Measurements from ENCODE around the gene TP73. TPM values are rescaled to one million over a fixed set of nuclear protein-coding genes. Genes with fewer than 3 reads are reported as not detected.

The TP73 gene
- total RNA-seq, 2 experiments from 2014 or later, result 0.62 to 1.1 TPM

DNA sequence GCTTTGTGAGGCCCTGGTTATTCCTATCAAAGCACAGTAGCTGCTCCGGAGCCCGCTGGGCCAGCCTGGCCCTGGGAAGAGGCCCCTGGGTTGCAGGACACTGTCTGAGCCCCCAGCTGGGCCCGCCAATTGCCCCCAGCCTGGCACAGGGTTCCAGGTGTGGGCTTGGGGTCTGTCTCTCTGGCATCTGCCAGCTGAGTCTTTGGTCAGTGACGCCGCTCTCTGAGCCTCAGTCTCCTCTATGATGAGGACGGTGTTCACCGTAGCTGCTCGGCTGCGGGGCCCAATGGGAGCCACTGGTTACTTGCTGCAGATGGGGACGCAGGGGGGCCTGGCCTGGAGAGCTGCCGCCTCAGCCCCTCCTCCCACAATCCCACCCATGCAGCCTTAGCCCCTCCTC, 41.0 kb downstream of the TP73 start:
- H3K27me3 Mint-ChIP-seq, result peaks cover 2% of the 10 kb centered on the region
- H3K4me3 Mint-ChIP-seq, result no peak overlapping the region
- ATAC-seq (ENCODE audit: low read depth) (no peak), DNase-seq (no peak)
- no peaks in the 10 kb centered on the region for H3K36me3 Mint-ChIP-seq
- no peak overlapping the region for H3K27ac Mint-ChIP-seq
- POLR2A ChIA-PET, result no interaction called here
- peaks cover 1% of the 10 kb centered on the region for H3K9me3 Mint-ChIP-seq
- H3K4me1 Mint-ChIP-seq, result no peaks in the 10 kb centered on the region

DNA sequence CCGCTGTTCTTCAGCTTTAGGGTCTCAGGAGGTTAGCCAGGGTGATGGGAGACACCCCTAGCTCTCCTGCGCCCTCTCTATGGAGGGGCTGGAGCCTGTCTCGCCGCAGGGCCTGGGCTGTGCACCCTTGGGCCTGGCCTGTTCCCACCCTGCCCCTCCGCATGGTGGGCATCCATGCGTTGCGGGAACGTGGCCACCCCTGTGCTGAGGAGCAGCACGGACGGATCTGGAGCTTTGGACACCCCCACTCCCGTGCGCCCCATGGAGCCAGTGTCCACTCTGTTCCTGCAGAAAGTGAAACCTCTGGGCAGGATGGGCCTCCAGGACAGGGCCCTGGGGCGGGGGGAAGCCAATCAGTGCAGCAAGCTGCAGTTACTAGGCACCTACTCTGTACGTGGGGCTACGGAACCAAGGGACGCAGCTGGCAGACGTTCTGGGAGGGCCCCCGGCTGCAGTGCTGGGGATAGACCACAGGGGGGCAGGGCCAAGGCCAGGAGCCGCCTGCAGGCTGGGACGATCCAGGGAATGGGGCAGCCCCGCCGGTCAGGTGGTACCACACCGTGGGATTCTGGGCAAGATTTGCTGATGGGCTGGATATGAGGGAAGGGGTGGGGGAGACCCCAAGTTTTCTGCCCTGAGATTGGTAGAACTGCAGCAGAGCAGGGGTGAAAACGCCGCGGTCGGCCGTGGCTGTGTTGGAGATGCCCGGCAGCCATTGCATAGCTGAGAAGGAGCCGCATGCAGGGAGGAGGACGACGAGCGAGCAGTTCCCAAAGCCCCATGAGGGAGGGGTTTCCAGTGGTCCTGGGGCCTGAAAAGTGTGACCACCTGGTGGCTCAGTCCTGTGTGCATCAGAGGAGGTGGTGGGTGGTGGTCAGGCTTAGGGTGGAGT, 43.3 kb downstream of the TP73 start:
- ATAC-seq (ENCODE audit: low read depth) (peak; percentile 46), DNase-seq (no peak)
- Mint-ChIP-seq H3K4me3 (no peak overlapping the region), H3K36me3 (no peaks in the 10 kb centered on the region), H3K9me3 (peaks cover 1% of the 10 kb centered on the region), H3K4me1 (no peaks in the 10 kb centered on the region), H3K27me3 (peaks cover 4% of the 10 kb centered on the region), H3K27ac (no peak overlapping the region)
- POLR2A ChIA-PET, result no interaction called here

DNA sequence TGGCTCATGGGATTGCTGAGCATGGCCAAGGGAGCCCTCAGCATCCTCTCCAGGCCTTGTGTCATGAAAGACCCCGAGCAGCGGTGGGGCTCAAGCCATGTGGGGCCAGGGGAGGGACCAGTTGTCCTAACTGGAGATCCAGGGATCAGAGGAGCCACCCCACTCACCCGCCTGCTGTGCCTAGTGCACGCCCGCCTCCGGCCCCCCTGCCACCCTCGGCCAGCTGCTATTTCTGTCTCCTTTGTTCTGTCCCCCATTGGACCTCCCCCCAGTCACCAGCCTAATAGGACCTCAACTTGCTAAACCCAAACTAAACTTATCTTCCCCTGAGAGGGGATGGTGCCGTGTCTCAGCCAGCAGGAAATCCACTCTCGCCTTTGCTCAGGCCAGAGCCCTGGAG, 44.4 kb downstream of the TP73 start:
- POLR2A ChIA-PET, result no interaction called here

DNA sequence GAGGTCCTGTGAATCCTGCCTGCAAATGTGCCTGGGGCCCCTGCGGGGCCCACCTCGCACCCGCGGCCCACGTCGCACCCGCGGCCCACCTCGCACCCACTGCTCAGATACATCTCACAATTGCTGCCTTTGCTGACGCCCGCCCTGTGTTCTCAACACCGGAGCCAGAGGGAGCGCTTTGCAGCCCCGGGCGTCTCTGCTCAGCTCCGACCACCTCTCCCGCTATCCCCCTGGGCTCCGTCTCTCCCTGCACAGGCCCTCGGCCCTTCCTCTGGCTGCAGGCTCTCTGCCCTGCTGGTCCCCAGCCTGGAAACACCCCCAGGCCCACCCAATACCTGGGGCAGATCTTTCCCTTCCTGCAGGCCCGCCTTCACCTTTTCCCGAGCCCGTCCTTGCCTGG, 44.8 kb downstream of the TP73 start:
- H3K27ac Mint-ChIP-seq, result no peak overlapping the region
- no peak for DNase-seq
- POLR2A ChIA-PET, result no interaction called here
- H3K9me3 Mint-ChIP-seq, result peaks cover 1% of the 10 kb centered on the region
- H3K27me3 Mint-ChIP-seq, result peaks cover 7% of the 10 kb centered on the region
- H3K4me3 Mint-ChIP-seq, result no peak overlapping the region
- no peaks in the 10 kb centered on the region for H3K36me3 Mint-ChIP-seq
- no peaks in the 10 kb centered on the region for H3K4me1 Mint-ChIP-seq
- ATAC-seq (ENCODE audit: low read depth), result no peak

More for the DNA sequence above, 44.4 kb downstream of the TP73 start:
- no peak overlapping the region for H3K27ac Mint-ChIP-seq
- H3K4me1 Mint-ChIP-seq, result no peaks in the 10 kb centered on the region
- H3K4me3 Mint-ChIP-seq, result no peak overlapping the region
- ATAC-seq (ENCODE audit: low read depth) (no peak), DNase-seq (no peak)
- H3K36me3 Mint-ChIP-seq, result no peaks in the 10 kb centered on the region
- peaks cover 7% of the 10 kb centered on the region for H3K27me3 Mint-ChIP-seq
- H3K9me3 Mint-ChIP-seq, result peaks cover 1% of the 10 kb centered on the region

DNA sequence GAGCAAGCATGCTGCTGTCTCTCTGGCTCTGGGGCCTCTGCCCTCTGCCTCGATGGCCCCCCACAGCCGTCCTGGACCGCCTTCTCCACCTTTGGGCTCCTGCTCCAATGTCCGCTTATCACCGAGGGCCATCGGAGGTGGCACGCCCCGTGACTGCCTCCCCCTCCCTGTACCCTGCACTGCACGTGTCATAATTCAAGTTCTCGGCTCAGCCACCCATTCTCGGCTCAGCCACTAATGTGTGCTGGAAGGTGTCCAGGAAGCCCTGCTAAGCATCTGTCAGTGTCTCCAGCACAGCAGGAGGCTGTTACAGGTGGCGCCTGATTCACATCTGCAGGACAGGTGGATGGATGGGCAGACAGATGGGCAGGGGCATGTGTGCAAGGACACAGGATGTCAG, 45.5 kb downstream of the TP73 start:
- Mint-ChIP-seq H3K9me3 (peaks cover 1% of the 10 kb centered on the region), H3K36me3 (no peaks in the 10 kb centered on the region), H3K27me3 (peaks cover 7% of the 10 kb centered on the region), H3K4me3 (no peak overlapping the region), H3K4me1 (no peaks in the 10 kb centered on the region), H3K27ac (no peak overlapping the region)
- DNase-seq, result no peak
- POLR2A ChIA-PET, result no interaction called here
- no peak for ATAC-seq (ENCODE audit: low read depth)

DNA sequence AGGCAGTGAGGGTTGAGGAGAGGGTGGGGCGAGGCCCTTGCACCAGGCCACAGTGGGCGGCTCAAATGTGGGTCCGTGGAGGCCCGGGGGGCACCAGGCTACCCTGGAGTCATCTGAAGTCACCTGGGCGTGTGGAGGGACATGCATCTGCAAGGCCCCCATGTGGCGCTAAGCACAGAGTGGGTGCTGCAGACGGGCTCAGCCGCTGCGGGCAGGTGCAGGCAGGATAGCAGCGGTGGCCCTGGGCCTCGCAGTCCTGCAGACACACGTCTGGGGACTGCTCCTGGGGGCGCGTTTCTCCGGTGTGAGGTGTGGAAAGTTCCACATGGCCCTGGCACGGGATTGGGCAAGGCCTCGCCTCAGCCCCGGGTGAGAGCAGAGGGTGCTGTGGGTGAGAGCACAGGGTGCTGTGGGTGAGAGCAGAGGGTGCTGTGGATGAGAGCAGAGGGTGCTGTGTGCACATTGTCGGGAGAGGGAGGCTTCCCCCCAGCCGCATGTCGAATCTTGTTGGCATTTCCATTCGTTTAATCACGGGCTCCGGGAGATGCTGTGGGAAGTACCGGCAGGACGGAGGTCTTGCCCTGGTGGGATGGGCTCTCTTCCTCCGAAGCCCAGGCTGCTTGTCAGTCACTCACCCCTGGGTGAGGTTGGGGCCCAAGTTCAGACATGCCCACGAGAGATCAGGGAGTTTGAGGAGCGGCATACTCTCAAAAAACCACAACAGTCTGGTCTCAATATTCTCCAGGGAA, 46.5 kb downstream of the TP73 start:
- H3K36me3 Mint-ChIP-seq, result no peaks in the 10 kb centered on the region
- ATAC-seq (ENCODE audit: low read depth) (no peak), DNase-seq (no peak)
- no peak overlapping the region for H3K4me3 Mint-ChIP-seq
- peaks cover 7% of the 10 kb centered on the region for H3K27me3 Mint-ChIP-seq
- no peaks in the 10 kb centered on the region for H3K4me1 Mint-ChIP-seq
- no peak overlapping the region for H3K27ac Mint-ChIP-seq
- POLR2A ChIA-PET, result no interaction called here
- peaks cover 1% of the 10 kb centered on the region for H3K9me3 Mint-ChIP-seq

DNA sequence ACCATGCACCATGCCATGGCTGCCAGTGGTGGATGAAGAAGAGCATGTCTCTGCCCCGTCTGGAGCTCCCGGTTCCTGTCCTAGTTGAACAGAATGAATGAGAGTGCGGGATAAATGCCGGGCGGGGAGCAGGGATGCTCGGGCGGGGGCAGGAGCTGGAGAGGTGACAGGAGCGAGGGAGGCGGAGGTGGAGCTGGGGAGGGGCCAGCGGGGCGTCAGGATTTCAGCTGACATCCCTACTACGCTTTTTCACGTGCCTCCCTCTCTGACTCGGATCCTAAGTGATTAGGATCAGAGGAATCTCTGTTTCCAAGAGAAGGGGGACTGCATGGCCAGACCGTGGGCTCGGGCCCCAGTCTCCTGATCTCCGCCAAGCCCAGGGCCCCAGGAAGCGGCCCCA, 47.3 kb downstream of the TP73 start:
- H3K4me1 Mint-ChIP-seq, result peaks cover 1% of the 10 kb centered on the region
- DNase-seq, result no peak
- POLR2A ChIA-PET, result no interaction called here
- no peak for ATAC-seq (ENCODE audit: low read depth)
- no peak overlapping the region for H3K27ac Mint-ChIP-seq
- H3K4me3 Mint-ChIP-seq, result no peak overlapping the region
- H3K36me3 Mint-ChIP-seq, result no peaks in the 10 kb centered on the region
- peaks cover 7% of the 10 kb centered on the region for H3K27me3 Mint-ChIP-seq
- peaks cover 1% of the 10 kb centered on the region for H3K9me3 Mint-ChIP-seq

DNA sequence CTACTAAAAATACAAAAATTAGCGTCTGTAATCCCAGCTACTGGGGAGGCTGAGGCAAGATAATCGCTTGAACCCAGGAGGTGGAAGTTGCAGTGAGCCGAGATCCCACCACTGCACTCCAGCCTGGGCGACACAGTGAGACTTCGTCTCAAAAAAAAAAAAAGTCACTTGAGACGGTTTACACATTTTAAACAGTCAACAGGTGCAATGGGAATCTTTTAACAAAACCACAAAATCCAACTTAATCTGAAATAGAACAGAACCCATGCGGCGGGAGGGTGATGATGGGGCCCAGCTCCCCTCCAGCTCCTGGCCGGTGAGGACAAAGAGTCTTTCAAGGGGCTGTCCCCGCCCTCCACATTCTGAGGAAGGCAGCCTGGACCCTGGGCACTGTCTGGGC, 48.3 kb downstream of the TP73 start:
- ATAC-seq (ENCODE audit: low read depth), result no peak
- no peak overlapping the region for H3K4me3 Mint-ChIP-seq
- H3K36me3 Mint-ChIP-seq, result no peaks in the 10 kb centered on the region
- peaks cover 7% of the 10 kb centered on the region for H3K27me3 Mint-ChIP-seq
- no peak for DNase-seq
- no peak overlapping the region for H3K27ac Mint-ChIP-seq
- POLR2A ChIA-PET, result no interaction called here
- no peaks in the 10 kb centered on the region for H3K9me3 Mint-ChIP-seq
- H3K4me1 Mint-ChIP-seq, result peaks cover 1% of the 10 kb centered on the region

DNA sequence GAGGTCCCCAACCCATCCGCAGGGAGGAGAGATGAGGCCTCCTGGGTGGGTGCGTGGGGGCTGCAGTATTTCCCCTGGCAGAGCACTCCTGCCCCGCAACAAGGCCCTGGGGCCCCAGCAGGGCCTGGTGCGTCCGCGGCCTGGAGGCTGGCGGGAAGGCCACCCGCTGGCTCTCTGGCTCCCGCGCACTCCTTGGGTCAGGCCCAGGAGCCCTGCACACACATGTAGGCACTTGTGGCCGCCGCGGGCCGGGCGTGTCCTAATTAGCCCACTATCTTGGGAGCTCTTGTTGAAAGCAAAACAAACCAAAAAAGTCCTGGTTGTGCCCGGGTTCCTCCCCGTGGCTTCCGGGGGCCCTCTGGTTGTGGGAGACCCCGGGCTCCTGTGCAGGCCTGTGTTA, 50.2 kb downstream of the TP73 start:
- ATAC-seq (ENCODE audit: low read depth), result no peak
- H3K4me3 Mint-ChIP-seq, result no peak overlapping the region

DNA sequence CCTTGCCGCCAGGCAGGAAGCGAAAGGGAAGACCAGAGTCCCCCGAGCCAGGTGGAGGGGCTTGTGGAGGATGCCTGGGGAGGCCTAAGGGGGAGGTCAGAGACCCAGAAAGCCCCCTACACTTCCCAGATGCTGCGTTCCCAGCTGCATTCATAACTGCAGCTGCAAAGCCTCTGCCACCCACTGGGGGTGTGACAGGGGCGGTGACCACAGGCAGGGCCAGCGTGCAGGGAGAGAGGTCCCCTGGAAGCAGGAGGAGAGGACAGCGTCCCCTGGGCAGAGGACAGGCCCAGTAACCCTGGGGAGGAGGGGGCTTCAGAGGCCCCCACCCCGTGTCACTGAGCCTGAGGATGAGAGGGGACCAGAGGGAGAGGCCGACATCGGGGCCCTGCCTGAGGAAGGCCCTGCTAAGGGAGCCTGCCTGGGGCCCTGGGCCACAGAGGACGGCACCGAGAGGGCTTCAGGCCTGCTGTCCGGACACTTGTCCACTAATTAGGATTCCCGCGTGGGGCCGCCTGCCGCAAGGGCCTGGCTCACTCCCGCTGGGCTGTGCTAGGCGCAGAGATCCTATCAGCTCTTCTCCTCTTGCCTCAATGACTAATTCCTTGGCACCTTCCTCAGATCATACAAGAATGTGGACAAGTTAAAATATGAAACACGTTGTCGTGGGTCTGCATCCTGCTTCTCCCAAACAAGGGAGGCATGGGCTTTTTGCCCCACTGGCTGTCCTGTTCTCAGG, 50.8 kb downstream of the TP73 start:
- Mint-ChIP-seq H3K27me3 (peaks cover 5% of the 10 kb centered on the region), H3K4me1 (peaks cover 1% of the 10 kb centered on the region), H3K4me3 (no peak overlapping the region), H3K27ac (no peak overlapping the region), H3K36me3 (no peaks in the 10 kb centered on the region), H3K9me3 (no peaks in the 10 kb centered on the region)
- DNase-seq (no peak), ATAC-seq (ENCODE audit: low read depth) (no peak)
- POLR2A ChIA-PET, result no interaction called here

More for the DNA sequence above, 50.2 kb downstream of the TP73 start:
- Mint-ChIP-seq H3K27me3 (peaks cover 5% of the 10 kb centered on the region), H3K9me3 (no peaks in the 10 kb centered on the region), H3K4me1 (peaks cover 1% of the 10 kb centered on the region), H3K36me3 (no peaks in the 10 kb centered on the region), H3K27ac (no peak overlapping the region)
- DNase-seq, result no peak
- POLR2A ChIA-PET, result no interaction called here

DNA sequence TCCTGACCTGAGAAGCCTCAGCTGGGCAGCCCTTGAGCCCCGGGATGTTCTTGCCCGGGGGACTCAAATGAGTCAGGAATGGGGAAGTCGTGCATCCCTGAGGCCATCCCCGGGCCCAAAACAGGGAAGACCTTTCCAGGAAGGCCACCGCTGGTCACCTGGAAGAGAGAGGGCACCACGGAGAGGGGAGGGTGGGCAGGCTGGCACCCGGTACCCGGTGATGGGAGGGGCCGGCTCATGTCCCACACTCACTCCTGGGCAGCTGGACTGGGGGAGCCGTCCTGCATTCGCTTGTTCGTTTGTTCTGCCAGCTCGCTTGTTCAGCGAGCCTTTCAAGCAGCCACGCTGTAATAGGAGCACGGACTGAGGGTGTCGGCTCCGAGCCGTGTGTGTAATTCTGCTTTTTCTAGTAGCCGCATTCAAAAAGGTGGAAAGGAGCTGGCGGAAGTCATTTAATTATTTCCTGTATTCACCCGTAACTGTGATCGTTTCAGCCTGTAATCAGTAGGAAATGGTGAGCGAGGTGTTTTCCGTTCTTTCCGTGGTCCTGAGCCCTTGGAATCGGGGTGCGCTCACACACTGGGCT, 51.6 kb downstream of the TP73 start:
- peaks cover 3% of the 10 kb centered on the region for H3K27me3 Mint-ChIP-seq
- no peaks in the 10 kb centered on the region for H3K9me3 Mint-ChIP-seq
- H3K4me1 Mint-ChIP-seq, result peaks cover 1% of the 10 kb centered on the region
- POLR2A ChIA-PET, result no interaction called here
- peak overlapping the region; percentile 8 for H3K4me3 Mint-ChIP-seq
- H3K27ac Mint-ChIP-seq, result peak overlapping the region; percentile 70
- DNase-seq (no peak), ATAC-seq (ENCODE audit: low read depth) (no peak)
- H3K36me3 Mint-ChIP-seq, result no peaks in the 10 kb centered on the region

DNA sequence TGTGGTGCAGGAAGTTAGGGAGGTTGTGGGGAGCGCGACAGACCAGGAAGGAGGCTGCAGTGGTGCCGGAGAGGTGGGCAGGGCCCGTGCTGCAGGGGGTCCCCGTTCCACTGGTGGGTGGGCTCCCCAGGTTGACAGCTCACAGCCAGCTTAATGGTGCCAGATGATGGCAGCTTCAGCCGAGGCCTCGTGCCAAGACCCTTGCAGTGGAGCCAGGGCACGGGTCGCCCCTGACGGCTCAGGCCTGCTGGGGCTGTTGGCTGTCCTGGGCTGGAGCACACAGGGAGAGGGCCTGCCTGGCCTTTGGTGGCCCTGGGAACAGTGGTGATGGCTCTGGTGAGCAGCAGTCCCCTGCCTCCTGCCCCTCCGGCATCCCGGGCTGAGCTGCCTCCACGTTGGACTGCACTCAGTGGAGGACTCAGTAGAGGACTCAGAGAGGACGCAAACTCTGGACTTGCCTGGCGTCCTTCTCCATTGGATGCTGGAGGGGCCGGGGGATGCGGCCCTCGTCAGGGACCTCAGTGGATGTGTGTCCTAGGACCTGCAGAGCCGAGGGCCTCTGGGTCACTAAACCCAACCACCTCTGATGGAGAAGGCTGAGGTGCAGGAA, 53.1 kb downstream of the TP73 start:
- no peak for DNase-seq
- Mint-ChIP-seq H3K9me3 (no peaks in the 10 kb centered on the region), H3K4me1 (peaks cover 1% of the 10 kb centered on the region), H3K27me3 (peaks cover 3% of the 10 kb centered on the region), H3K4me3 (no peak overlapping the region), H3K27ac (no peak overlapping the region), H3K36me3 (no peaks in the 10 kb centered on the region)
- POLR2A ChIA-PET, result no interaction called here
- no peak for ATAC-seq (ENCODE audit: low read depth)

DNA sequence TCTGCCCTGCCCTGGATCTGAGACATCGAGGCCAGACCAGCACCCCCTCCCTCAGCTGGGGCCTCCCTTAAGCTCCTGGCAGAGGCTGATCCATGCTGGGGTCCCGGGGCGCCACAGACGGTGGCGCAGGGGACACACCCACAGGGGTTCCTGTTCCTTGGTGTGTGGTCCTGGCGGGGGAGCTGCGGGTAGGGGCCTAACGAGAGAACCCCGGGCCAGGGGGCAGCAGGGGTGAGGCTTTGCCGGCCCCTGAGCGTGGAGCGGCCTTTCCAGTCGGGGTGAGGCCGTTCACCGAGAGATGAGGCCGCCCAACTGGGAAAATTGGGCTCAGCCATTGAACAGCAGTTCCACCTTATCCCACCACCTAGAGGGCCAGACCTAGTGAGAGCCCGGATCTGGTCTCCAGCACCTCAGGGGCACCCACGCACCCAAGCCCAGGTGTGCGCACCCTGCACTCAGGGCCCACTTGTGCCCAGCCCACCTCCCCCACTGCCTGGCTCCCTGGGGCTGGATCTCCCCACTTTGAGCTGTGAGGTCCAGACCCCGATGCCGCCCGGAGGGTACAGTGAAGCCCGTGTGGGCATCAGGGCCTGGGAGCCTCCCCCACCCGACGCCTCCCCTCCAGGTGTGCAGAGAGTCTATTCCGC, 54.5 kb downstream of the TP73 start:
- peaks cover 1% of the 10 kb centered on the region for H3K4me1 Mint-ChIP-seq
- DNase-seq (no peak), ATAC-seq (ENCODE audit: low read depth) (no peak)
- no peak overlapping the region for H3K27ac Mint-ChIP-seq
- no peaks in the 10 kb centered on the region for H3K9me3 Mint-ChIP-seq
- H3K27me3 Mint-ChIP-seq, result no peaks in the 10 kb centered on the region
- no peak overlapping the region for H3K4me3 Mint-ChIP-seq
- no peaks in the 10 kb centered on the region for H3K36me3 Mint-ChIP-seq
- POLR2A ChIA-PET, result no interaction called here
